ENCODE data around the gene CFAP74. TPM values are rescaled to one million over a fixed set of nuclear protein-coding genes. Genes with fewer than 3 reads are reported as not detected.

Gene CFAP74
- total and polyA plus RNA-seq, 2 of the 13 experiments (the other 11 are each of a cell fraction or from before 2014, with no cell fraction given) = 0.27 to 0.62 TPM

- TF ChIP-seq ATF7 (IDR thresholded peaks at IDR 0.05) = no peak
- no peak for TF ChIP-seq ATF7 (CRISPR knock-in tag; IDR thresholded peaks at IDR 0.05)
- TF ChIP-seq ZNF552 (CRISPR knock-in tag; IDR thresholded peaks at IDR 0.05; ENCODE audit: borderline replicate concordance) = no peak
- TF ChIP-seq HNF4G (IDR thresholded peaks at IDR 0.05; ENCODE audit: borderline replicate concordance, low read depth, low read length) = no peak
- TF ChIP-seq HNF4G (CRISPR knock-in tag; IDR thresholded peaks at IDR 0.05; ENCODE audit: borderline replicate concordance, low read depth) = no peak
- no peak for TF ChIP-seq SETDB1 (CRISPR knock-in tag; IDR thresholded peaks at IDR 0.05; ENCODE audit: borderline replicate concordance)
- TF ChIP-seq PHF21A (CRISPR knock-in tag; IDR thresholded peaks at IDR 0.05) = peak; percentile 95
- no peak for TF ChIP-seq NFE2 (CRISPR knock-in tag; IDR thresholded peaks at IDR 0.05)
- TF ChIP-seq ZBTB7A (CRISPR knock-in tag; IDR thresholded peaks at IDR 0.05) = peak; percentile 90
- peak; percentile 65; the same call in 1 of the 2 replicates for TF ChIP-seq HMG20A (CRISPR knock-in tag; IDR thresholded peaks at IDR 0.05; ENCODE audit: borderline replicate concordance)
- TF ChIP-seq IRF2 (CRISPR knock-in tag; IDR thresholded peaks at IDR 0.05) = peak; percentile 78; the same call in 1 of the 2 replicates
- TF ChIP-seq DMAP1 (CRISPR knock-in tag; IDR thresholded peaks at IDR 0.05) = no peak
- peak; percentile 99; the same call in 1 of the 2 replicates for TF ChIP-seq MEIS1 (CRISPR knock-in tag; IDR thresholded peaks at IDR 0.05; ENCODE audit: borderline replicate concordance)
- TF ChIP-seq U2AF1 (optimal IDR thresholded peaks at IDR 0.05; ENCODE audit: low read depth, low read length) = peak; percentile 64
- TF ChIP-seq ZHX1 (CRISPR knock-in tag; IDR thresholded peaks at IDR 0.05; ENCODE audit: low read depth) = peak; percentile 42; the same call in 1 of the 2 replicates
- TF ChIP-seq TFE3 (CRISPR knock-in tag; IDR thresholded peaks at IDR 0.05) = peak; percentile 79; the same call in 1 of the 2 replicates
- no peak for TF ChIP-seq LCORL (IDR thresholded peaks at IDR 0.05)
- TF ChIP-seq LCORL (CRISPR knock-in tag; IDR thresholded peaks at IDR 0.05) = peak; percentile 98
- peak; percentile 80 for TF ChIP-seq ZNF652 (CRISPR knock-in tag; IDR thresholded peaks at IDR 0.05; ENCODE audit: borderline replicate concordance, low read depth)
- TF ChIP-seq CREM (IDR thresholded peaks at IDR 0.05) = no peak
- TF ChIP-seq CREM (CRISPR knock-in tag; IDR thresholded peaks at IDR 0.05) = no peak
- no peak for TF ChIP-seq ZBTB42 (CRISPR knock-in tag; IDR thresholded peaks at IDR 0.05)
- no peak for TF ChIP-seq THAP7 (CRISPR knock-in tag; IDR thresholded peaks at IDR 0.05)
- TF ChIP-seq MTF1 (CRISPR knock-in tag; IDR thresholded peaks at IDR 0.05) = no peak
- no peak for TF ChIP-seq ZNF720 (CRISPR knock-in tag; IDR thresholded peaks at IDR 0.05)
- TF ChIP-seq ZNF292 (CRISPR knock-in tag; IDR thresholded peaks at IDR 0.05; ENCODE audit: borderline replicate concordance, low read depth) = peak; percentile 91
- no peak for TF ChIP-seq FLYWCH1 (CRISPR knock-in tag; IDR thresholded peaks at IDR 0.05)
- peak; percentile 70 for TF ChIP-seq RXRB (CRISPR knock-in tag; IDR thresholded peaks at IDR 0.05; ENCODE audit: borderline replicate concordance)
These were observed 43.6 kb downstream of the CFAP74 start (continued) for GRCh38 chr1:1959840-1960479.

All from HepG2 (cell line).